Effector memory CD8-positive, alpha-beta T cell (primary cell): Measurements from ENCODE around the gene NR1I2.

Source experiments
- ATAC-seq: fragments of 150-1000 bp; cut with Tn5 transposase; replicated peaks from 2 replicates; pipeline ENCODE4 v1.10.0; 2021; ENCODE audit warnings: mild to moderate bottlenecking, moderate library complexity
- DNase-seq, 3 experiments: peaks; one replicate each; pipeline ENCODE4 v3.0.0; 2021
- H3K27ac Mint-ChIP-seq, 2 donors: one replicate each; pipeline ENCODE4 v1.8.0; 2022; ENCODE audit warnings: mild to moderate bottlenecking in 2 of 2, mixed read lengths in 2 of 2, moderate library complexity in 2 of 2
- H3K27me3 Mint-ChIP-seq, 2 donors: one replicate each; pipeline ENCODE4 v1.8.0; 2022; ENCODE audit warnings: mixed read lengths in 2 of 2
- H3K36me3 Mint-ChIP-seq: one replicate; pipeline ENCODE4 v1.8.0; 2022; ENCODE audit warnings: mild to moderate bottlenecking, moderate library complexity, mixed read lengths; ENCODE audit not compliant: insufficient read depth
- H3K4me1 Mint-ChIP-seq, 2 donors: one replicate each; pipeline ENCODE4 v1.8.0; 2022; ENCODE audit warnings: low read depth in 2 of 2, mixed read lengths in 2 of 2
- H3K4me3 Mint-ChIP-seq, 2 donors: one replicate each; pipeline ENCODE4 v1.8.0; 2022; ENCODE audit warnings: mild to moderate bottlenecking in 2 of 2, mixed read lengths in 2 of 2, moderate library complexity in 2 of 2
- H3K9me3 Mint-ChIP-seq, 2 donors: one replicate each; pipeline ENCODE4 v1.8.0; 2022; ENCODE audit warnings: mixed read lengths in 2 of 2

The NR1I2 gene

DNA sequence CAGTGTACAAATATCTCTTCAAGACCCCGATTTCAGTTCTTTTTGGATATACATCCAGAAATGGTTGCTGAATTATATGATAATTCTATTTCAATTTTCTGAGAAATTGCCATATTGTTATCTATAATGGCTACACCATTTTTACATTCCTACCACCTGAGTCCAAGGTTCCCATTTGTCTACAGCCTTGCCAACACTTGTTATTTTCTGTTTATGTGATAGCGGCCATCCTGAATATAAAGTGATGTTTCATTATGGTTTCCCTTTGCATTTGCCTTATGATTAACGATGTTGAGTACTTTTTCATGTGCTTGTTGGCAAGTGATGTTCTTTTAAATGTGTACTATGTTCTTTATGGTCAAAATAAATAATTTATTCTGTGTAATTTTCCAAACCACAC is 8.5 kb downstream of the NR1I2 start:
- H3K27ac Mint-ChIP-seq, result no peak overlapping the region
- peaks cover under 1 to 5% of the 10 kb centered on the region in 2 donors for H3K27me3 Mint-ChIP-seq
- no peaks in the 10 kb centered on the region for H3K9me3 Mint-ChIP-seq
- no peak for DNase-seq
- no peak overlapping the region for H3K4me3 Mint-ChIP-seq
- H3K36me3 Mint-ChIP-seq, result no peaks in the 10 kb centered on the region
- no peak for ATAC-seq
- no peaks in the 10 kb centered on the region for H3K4me1 Mint-ChIP-seq

DNA sequence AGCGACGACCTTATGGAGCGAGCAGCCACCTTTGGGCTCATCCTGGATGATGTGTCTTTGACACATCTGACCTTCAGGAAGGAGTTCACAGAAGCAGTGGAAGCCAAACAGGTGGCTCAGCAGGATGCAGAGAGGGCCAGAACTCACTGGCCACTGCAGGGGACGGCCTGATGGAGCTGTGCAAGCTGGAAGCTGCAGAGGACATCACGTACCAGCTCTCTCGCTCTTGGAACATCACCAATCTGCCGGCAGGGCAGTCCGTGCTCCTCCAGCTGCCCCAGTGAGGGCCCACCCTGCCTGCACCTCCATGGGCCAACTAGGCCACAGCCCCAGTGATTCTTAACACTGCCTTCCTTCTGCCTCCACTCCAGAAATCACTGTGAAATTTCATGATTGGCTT is 10.4 kb downstream of the NR1I2 start:
- Mint-ChIP-seq H3K4me3 (no peak overlapping the region), H3K4me1 (no peaks in the 10 kb centered on the region), H3K9me3 (no peaks in the 10 kb centered on the region), H3K36me3 (no peaks in the 10 kb centered on the region), H3K27ac (no peak overlapping the region), H3K27me3 (peaks cover 16 to 22% of the 10 kb centered on the region in 2 donors)
- no peak for ATAC-seq
- DNase-seq, result no peak

DNA sequence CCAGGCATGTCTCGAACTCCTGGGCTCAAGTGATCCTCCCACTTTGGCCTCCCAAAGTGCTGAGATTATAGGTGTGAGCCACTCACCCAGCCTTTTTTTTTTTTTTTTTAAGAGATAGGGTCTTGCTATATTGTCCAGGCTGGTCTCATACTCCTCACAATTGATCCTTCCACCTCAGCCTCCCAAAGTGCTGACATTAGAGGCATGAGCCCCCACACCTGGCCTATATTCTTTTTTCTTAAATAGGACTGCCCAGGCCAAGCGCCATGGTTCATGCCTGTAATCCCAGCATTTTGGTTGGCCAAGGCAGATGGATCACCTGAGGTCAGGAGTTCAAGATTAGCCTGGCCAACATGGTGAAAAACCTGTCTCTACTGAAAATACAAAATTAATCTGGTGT is 12.5 kb downstream of the NR1I2 start:
- Mint-ChIP-seq H3K4me1 (no peaks in the 10 kb centered on the region), H3K4me3 (no peak overlapping the region), H3K27ac (no peak overlapping the region), H3K27me3 (peaks cover 22% of the 10 kb centered on the region in 2 donors), H3K9me3 (no peaks in the 10 kb centered on the region), H3K36me3 (no peaks in the 10 kb centered on the region)
- DNase-seq (no peak), ATAC-seq (no peak)

DNA sequence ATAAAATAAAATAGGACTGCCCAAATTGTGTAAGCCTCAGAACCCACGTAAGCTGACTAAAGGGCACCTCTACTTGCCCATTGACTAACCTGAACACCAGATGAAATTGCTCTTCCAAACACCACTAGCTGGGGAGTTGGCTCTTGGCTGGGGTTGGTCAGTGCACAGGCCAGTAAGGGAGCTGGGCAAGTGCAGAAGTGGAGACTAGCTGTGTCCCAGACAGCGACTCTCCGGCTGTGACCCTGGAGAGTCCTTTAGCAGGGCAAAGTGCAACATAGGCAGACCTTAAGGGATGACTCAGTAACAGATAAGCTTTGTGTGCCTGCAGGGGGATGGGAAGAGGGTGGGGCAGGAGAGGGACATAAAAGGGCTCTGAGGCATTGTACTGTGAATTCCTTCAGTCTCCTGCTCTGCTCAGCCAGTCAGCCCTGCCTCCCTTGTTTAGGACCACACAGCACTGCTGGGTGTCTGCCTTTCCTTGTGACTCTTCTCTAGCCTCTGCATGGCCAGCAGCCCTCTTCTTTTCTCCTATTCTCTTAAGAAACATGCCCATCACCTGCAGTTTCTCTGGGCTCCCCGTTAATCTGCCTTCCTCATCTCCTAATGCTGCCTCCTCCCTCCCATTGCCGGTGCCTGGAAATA is 13.2 kb downstream of the NR1I2 start:
- no peak overlapping the region for H3K27ac Mint-ChIP-seq
- no peak for ATAC-seq
- no peaks in the 10 kb centered on the region for H3K4me1 Mint-ChIP-seq
- no peak overlapping the region for H3K4me3 Mint-ChIP-seq
- no peaks in the 10 kb centered on the region for H3K9me3 Mint-ChIP-seq
- DNase-seq, result no peak
- no peaks in the 10 kb centered on the region for H3K36me3 Mint-ChIP-seq
- H3K27me3 Mint-ChIP-seq, result peaks cover 22 to 26% of the 10 kb centered on the region in 2 donors

DNA sequence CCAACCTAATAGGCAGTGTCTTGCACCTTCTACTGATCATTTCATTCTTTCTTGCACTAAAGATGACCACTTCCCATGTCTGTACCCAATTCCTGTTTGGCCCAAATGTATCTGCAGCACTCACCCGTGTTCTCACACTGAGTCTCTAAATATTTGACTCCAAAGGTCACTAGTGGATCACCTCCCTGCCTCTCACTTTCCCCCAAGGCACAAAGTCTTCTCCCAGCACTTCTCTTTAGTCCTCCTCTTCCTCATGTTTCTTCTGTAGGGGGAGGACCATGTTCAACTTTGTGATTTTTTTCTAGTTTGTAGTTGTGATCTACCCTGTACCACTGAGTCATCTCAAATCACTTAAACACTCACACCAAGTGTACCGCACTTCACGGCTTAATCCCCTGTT is 13.9 kb downstream of the NR1I2 start:
- DNase-seq (no peak), ATAC-seq (no peak)
- no peaks in the 10 kb centered on the region for H3K36me3 Mint-ChIP-seq
- peaks cover 22 to 32% of the 10 kb centered on the region in 2 donors for H3K27me3 Mint-ChIP-seq
- no peak overlapping the region for H3K27ac Mint-ChIP-seq
- H3K4me3 Mint-ChIP-seq, result no peak overlapping the region
- H3K4me1 Mint-ChIP-seq, result no peaks in the 10 kb centered on the region
- no peaks in the 10 kb centered on the region for H3K9me3 Mint-ChIP-seq

DNA sequence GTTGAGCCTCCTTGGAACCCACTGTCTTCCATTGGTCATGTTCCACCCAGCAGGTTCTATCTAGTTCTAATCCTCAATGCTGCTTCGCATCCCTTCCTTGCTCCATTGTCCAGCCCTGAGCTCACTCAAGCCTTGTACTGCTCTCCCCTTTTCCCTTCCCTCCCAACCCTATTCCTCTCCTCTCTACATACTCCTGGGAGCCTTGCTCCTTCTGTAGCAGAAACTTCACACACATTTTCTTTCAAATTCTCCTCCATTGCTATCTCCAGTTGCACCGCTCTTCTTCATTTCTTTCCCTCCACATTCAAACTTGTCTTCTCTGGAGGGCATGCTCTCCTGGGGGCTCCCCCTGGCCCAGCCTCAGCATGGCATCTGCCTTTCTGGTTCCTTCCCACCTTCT is 14.5 kb downstream of the NR1I2 start:
- DNase-seq, result no peak
- H3K4me1 Mint-ChIP-seq, result no peaks in the 10 kb centered on the region
- ATAC-seq, result no peak
- no peak overlapping the region for H3K27ac Mint-ChIP-seq
- no peaks in the 10 kb centered on the region for H3K36me3 Mint-ChIP-seq
- H3K27me3 Mint-ChIP-seq, result peaks cover 25 to 35% of the 10 kb centered on the region in 2 donors
- H3K4me3 Mint-ChIP-seq, result no peak overlapping the region
- H3K9me3 Mint-ChIP-seq, result no peaks in the 10 kb centered on the region

DNA sequence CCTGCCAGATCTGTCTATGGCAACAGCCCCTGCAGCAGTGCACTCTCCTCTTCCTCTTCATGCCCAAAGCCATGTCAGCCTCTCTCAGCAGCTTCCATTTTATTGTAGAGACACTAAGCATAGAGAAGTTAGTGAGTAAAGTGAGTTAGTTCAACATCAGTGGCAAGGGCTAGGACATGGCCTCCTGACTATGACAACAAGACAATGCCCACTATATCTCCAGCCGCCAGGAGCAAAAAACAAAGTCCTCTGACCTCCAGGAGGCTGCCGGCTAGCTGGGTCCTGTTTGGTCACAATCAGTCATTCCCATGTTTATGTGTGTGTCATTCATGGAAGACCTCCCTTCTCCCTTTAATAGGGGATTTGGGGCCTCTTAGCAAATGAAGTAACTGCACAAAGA is 14.9 kb downstream of the NR1I2 start:
- no peak for ATAC-seq
- DNase-seq, result no peak
- Mint-ChIP-seq H3K4me1 (no peaks in the 10 kb centered on the region), H3K27me3 (peaks cover 29 to 39% of the 10 kb centered on the region in 2 donors), H3K27ac (no peak overlapping the region), H3K9me3 (no peaks in the 10 kb centered on the region), H3K36me3 (no peaks in the 10 kb centered on the region), H3K4me3 (no peak overlapping the region)

DNA sequence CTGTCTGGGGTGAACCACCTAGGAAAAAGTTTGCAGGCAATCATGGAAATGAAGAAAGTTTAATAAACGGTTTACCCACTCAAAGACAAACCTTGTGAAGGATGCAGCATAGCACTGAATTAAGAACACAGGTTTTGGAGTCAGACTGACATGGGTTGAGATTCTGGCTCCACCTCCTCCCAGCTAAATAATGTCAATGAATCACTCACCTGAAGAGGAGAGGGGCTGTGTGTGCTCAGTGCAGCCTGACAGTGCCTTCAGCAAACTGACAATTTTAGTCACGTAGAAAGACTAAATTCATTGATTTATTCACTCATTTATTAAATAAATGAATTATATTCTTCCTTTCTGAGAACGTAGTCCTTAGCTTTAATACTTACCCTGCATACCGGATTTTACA is 18.9 kb downstream of the NR1I2 start:
- Mint-ChIP-seq H3K36me3 (no peaks in the 10 kb centered on the region), H3K4me1 (no peaks in the 10 kb centered on the region), H3K27me3 (peaks cover 22 to 42% of the 10 kb centered on the region in 2 donors), H3K9me3 (no peaks in the 10 kb centered on the region), H3K4me3 (no peak overlapping the region), H3K27ac (no peak overlapping the region)
- ATAC-seq (no peak), DNase-seq (no peak)

DNA sequence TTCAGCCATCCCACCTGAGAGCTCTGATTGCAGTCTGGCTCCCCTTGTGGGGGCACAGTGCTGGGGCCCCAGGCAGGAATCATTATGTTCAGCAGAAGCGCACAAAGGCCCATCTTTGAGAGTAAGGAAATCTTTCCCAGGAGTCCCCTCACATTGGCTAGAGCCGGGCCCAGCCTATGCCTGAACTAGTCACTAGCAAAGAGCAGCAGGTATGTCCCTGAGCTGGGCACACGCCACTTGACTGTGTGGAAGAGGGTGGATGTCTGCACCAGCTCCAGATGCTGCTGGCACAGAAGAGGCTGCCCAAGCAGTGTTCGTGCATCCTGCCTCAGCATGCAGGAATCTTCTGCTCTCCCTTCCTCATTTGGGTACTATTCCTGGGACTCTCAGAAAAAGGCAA is 26.3 kb downstream of the NR1I2 start:
- Mint-ChIP-seq H3K27ac (no peak overlapping the region), H3K36me3 (peaks cover 2% of the 10 kb centered on the region), H3K9me3 (no peaks in the 10 kb centered on the region), H3K4me1 (peaks cover 8 to 12% of the 10 kb centered on the region in 2 donors), H3K4me3 (no peak overlapping the region), H3K27me3 (peaks cover 0 to 8% of the 10 kb centered on the region in 2 donors)
- DNase-seq (no peak), ATAC-seq (no peak)

DNA sequence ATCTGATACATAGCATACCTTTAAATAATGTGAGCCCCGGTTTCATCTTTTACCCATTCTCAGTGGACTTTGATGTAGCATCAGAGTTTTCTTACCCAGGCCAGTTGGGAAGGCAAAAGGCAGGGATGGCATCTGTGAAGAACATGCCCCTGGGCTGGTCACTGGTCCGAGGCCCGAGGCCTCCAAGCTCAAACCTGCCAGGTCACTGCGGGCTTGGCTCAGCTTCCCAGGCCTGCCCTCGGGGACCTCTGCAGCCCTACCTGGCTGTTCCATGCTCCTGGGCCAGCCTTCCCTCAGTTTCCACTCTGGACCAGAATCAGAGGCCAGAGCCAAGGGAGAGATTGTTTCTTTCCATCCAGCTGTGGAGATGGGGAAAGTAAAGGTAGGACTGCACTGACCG is 26.9 kb downstream of the NR1I2 start:
- no peaks in the 10 kb centered on the region for H3K9me3 Mint-ChIP-seq
- H3K4me1 Mint-ChIP-seq, result peaks cover 8 to 12% of the 10 kb centered on the region in 2 donors
- peak overlapping the region; percentile 88 to 95 for H3K4me3 Mint-ChIP-seq
- DNase-seq (no peak), ATAC-seq (no peak)
- peaks cover under 1 to 8% of the 10 kb centered on the region in 2 donors for H3K27me3 Mint-ChIP-seq
- peaks cover 2% of the 10 kb centered on the region for H3K36me3 Mint-ChIP-seq
- no peak overlapping the region for H3K27ac Mint-ChIP-seq

DNA sequence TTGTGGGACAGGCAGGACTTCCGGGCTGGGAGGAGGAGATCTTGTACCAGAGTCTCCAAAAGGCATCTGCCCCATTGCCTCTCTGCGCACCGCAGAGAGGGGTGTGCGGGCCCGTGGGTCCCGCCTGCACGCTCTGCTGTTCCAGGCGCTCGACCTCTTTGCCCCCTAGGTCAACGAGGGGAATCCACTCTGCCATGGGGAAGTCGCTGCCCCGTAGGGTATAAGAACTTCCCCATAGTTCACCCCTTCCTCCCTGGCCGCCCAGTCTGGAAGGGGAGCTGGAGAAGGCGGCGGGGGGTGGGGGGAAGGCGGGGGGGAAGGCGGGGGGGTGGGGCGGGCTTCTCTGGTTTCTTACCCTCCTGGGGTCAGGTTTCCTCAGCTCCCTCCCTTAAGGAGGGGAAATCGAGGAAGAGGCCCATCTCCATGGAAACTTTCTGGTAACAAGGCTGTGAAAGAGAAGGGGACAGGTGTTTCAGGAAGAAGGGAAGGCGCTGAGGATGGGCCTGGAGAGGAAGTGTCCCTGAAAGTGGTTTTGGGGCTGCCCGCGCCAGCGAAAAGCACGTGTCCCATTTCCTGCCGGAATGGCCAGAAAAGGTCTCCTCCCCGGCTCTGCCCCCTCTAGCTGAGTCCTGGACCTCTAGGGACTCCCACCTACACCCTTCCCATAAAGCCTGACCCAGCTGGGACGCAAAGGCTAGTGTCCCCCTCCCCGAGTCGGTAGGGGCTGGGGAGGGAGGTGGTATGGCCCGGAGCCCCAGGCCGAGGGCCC is 27.5 kb downstream of the NR1I2 start:
- Mint-ChIP-seq H3K27me3 (peaks cover 7 to 8% of the 10 kb centered on the region in 2 donors), H3K4me3 (peak overlapping the region; percentile 88 to 95), H3K27ac (peak overlapping the region; percentile 89 to 92), H3K9me3 (no peaks in the 10 kb centered on the region), H3K4me1 (peaks cover 8 to 12% of the 10 kb centered on the region in 2 donors), H3K36me3 (peaks cover 2% of the 10 kb centered on the region)
- ATAC-seq (peak; percentile 11), DNase-seq (no peak)

DNA sequence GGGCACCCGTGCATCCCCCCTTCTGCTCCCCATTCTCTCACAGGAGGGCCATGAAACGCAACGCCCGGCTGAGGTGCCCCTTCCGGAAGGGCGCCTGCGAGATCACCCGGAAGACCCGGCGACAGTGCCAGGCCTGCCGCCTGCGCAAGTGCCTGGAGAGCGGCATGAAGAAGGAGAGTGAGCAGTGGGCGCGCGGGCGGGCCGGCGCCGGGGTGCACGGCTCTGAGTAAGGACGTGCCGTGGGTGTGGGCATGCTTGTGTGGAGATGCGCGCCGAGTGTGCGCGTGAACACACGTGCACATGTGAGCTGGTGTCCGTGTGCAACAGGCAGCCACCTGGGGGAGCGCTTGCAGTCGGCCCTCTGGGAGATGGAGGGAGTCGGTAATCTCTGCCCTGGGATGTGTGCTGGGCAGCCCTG is 28.1 kb downstream of the NR1I2 start:
- DNase-seq (peak; percentile 25 to 33 (median 27)), ATAC-seq (peak; percentile 90)
- no peaks in the 10 kb centered on the region for H3K9me3 Mint-ChIP-seq
- peak overlapping the region; percentile 89 to 92 for H3K27ac Mint-ChIP-seq
- peaks cover 8 to 12% of the 10 kb centered on the region in 2 donors for H3K4me1 Mint-ChIP-seq
- peak overlapping the region; percentile 88 to 95 for H3K4me3 Mint-ChIP-seq
- H3K27me3 Mint-ChIP-seq, result peaks cover 2 to 13% of the 10 kb centered on the region in 2 donors
- H3K36me3 Mint-ChIP-seq, result peaks cover 2% of the 10 kb centered on the region

DNA sequence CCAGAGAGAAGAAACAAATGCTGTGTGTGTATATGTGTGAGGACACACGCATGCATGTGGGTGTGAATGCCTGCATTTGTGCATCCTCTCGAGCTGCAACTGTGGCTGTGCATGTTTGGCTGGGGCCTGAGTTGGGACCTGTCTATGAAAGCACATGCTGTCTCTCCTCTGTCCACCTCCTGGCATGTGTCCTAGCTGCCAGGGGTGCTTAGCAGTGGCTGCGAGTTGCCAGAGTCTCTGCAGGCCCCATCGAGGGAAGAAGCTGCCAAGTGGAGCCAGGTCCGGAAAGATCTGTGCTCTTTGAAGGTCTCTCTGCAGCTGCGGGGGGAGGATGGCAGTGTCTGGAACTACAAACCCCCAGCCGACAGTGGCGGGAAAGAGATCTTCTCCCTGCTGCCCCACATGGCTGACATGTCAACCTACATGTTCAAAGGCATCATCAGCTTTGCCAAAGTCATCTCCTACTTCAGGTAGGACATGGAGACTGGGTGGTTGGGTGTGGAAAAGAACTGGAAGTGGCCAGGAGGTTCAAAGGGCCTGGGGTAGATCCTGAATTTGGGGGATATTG is 30.7 kb downstream of the NR1I2 start:
- no peak for DNase-seq
- no peak for ATAC-seq
- no peak overlapping the region for H3K27ac Mint-ChIP-seq
- peaks cover 8 to 12% of the 10 kb centered on the region in 2 donors for H3K4me1 Mint-ChIP-seq
- peaks cover 0 to 30% of the 10 kb centered on the region in 2 donors for H3K27me3 Mint-ChIP-seq
- no peaks in the 10 kb centered on the region for H3K9me3 Mint-ChIP-seq
- H3K36me3 Mint-ChIP-seq, result peaks cover 2% of the 10 kb centered on the region
- H3K4me3 Mint-ChIP-seq, result no peak overlapping the region

DNA sequence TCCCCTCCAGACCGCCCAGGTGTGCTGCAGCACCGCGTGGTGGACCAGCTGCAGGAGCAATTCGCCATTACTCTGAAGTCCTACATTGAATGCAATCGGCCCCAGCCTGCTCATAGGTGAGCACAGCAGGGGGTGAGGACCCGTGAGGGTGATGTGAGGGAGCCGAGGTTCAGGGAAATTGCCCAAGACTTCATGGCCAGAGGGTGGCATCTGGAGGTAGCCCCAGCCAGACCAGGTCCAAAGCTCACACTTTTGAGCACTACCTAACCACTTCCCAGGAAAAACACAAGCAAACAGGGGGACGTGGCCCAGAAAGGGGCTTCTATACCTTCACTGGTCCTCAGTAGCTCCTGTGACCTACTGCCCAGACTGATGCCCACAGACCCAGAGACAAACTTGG is 33.8 kb downstream of the NR1I2 start:
- Mint-ChIP-seq H3K4me1 (peaks cover 0 to 4% of the 10 kb centered on the region in 2 donors), H3K4me3 (no peak overlapping the region), H3K27me3 (peaks cover 0 to 30% of the 10 kb centered on the region in 2 donors), H3K9me3 (no peaks in the 10 kb centered on the region), H3K36me3 (peaks cover 2% of the 10 kb centered on the region), H3K27ac (no peak overlapping the region)
- ATAC-seq, result no peak
- no peak for DNase-seq
